Neuronal stem cell (in vitro differentiated cells): ENCODE results near the gene P2RY4.

ENCODE experiments used
- DNase-seq: peaks from one replicate; pipeline ENCODE4 v3.0.0-alpha.2; 2013; ENCODE audit warnings: low spot score
- H2AFZ ChIP-seq: one replicate; pipeline ENCODE4 v1.6.1; 2013; ENCODE audit warnings: mild to moderate bottlenecking, low read length, inconsistent platforms
- H2AK5ac ChIP-seq: 2 replicates; pipeline ENCODE4 v1.6.1; 2013; ENCODE audit warnings: low read depth, mild to moderate bottlenecking, inconsistent platforms, low read length, moderate library complexity, mixed read lengths
- H2BK120ac ChIP-seq: 2 replicates; pipeline ENCODE4 v1.6.1; 2013; ENCODE audit warnings: low read depth, mild to moderate bottlenecking, inconsistent platforms, low read length, moderate library complexity, mixed read lengths
- H2BK12ac ChIP-seq: one replicate; pipeline ENCODE4 v1.6.1; 2013; ENCODE audit warnings: low read length, inconsistent platforms
- H2BK15ac ChIP-seq: 2 replicates; pipeline ENCODE4 v1.6.1; 2013; ENCODE audit warnings: mild to moderate bottlenecking, low read length, inconsistent platforms, mixed read lengths
- H2BK5ac ChIP-seq: one replicate; pipeline ENCODE4 v1.6.1; 2013; ENCODE audit warnings: inconsistent platforms, mild to moderate bottlenecking, low read length, moderate library complexity
- H3K14ac ChIP-seq: one replicate; pipeline ENCODE4 v1.6.1; 2013; ENCODE audit warnings: low read length, inconsistent platforms
- H3K18ac ChIP-seq: 2 replicates; pipeline ENCODE4 v1.6.1; 2013; ENCODE audit warnings: low read length, inconsistent platforms
- H3K23ac ChIP-seq: 2 replicates; pipeline ENCODE4 v1.6.1; 2013; ENCODE audit warnings: low read depth, mild to moderate bottlenecking, mixed read lengths, low read length, inconsistent platforms; ENCODE audit not compliant: poor library complexity
- H3K27ac ChIP-seq: replicated peaks from 3 replicates; pipeline ENCODE4 v1.5.1; 2013; ENCODE audit warnings: low read length, inconsistent platforms
- H3K27me3 ChIP-seq, 3 experiments: 2 replicates each; pipeline ENCODE4 v1.6.1; 2013; ENCODE audit warnings: low read length in 3 of 3, mild to moderate bottlenecking in 2 of 3, inconsistent platforms in 1 of 3, low read depth in 1 of 3, mixed read lengths in 1 of 3, moderate library complexity in 1 of 3; ENCODE audit not compliant: control insufficient read depth in 3 of 3, insufficient read depth in 3 of 3
- H3K36me3 ChIP-seq, 2 donors: replicated peaks in 1 of 2; 2 replicates each; pipeline ENCODE4 v1.6.1; 2013; ENCODE audit warnings: low read length in 2 of 2; ENCODE audit not compliant: control insufficient read depth in 2 of 2, insufficient read depth in 2 of 2
- H3K4ac ChIP-seq: 2 replicates; pipeline ENCODE4 v1.6.1; 2013; ENCODE audit warnings: inconsistent platforms, mild to moderate bottlenecking, low read length, moderate library complexity
- H3K4me1 ChIP-seq, 2 donors: 1 replicate in 1 of 2; 2 replicates in 1 of 2; pipeline ENCODE4 v1.6.1; 2013; ENCODE audit warnings: low read length in 2 of 2, low read depth in 1 of 2; ENCODE audit not compliant: control insufficient read depth in 2 of 2, insufficient read depth in 1 of 2
- H3K4me2 ChIP-seq: one replicate; pipeline ENCODE4 v1.6.1; 2013; ENCODE audit warnings: mild to moderate bottlenecking, low read length, inconsistent platforms; ENCODE audit not compliant: insufficient read depth, poor library complexity, severe bottlenecking
- H3K4me3 ChIP-seq, 2 donors: 2 replicates each; pipeline ENCODE4 v1.5.1; 2013; ENCODE audit warnings: low read length in 2 of 2, mild to moderate bottlenecking in 2 of 2, inconsistent platforms in 1 of 2, moderate library complexity in 1 of 2
- H3K79me1 ChIP-seq: one replicate; pipeline ENCODE4 v1.6.1; 2013; ENCODE audit warnings: low read depth, mild to moderate bottlenecking, inconsistent platforms, low read length, moderate library complexity
- H3K9ac ChIP-seq: one replicate; pipeline ENCODE4 v1.6.1; 2013; ENCODE audit warnings: mild to moderate bottlenecking, low read depth, low read length, inconsistent platforms; ENCODE audit not compliant: poor library complexity
- H3K9me3 ChIP-seq, 2 donors: replicated peaks in 1 of 2; 2 replicates each; pipeline versions ENCODE3 to v1.6.1; 2013; ENCODE audit warnings: low read length in 2 of 2, mild to moderate bottlenecking in 2 of 2, inconsistent platforms in 1 of 2, low read depth in 1 of 2, mixed read lengths in 1 of 2, moderate library complexity in 1 of 2; ENCODE audit not compliant: control insufficient read depth in 2 of 2, insufficient read depth in 1 of 2
- H4K8ac ChIP-seq: one replicate; pipeline ENCODE4 v1.6.1; 2013; ENCODE audit warnings: low read depth, mild to moderate bottlenecking, inconsistent platforms, low read length, moderate library complexity
- H4K91ac ChIP-seq: one replicate; pipeline ENCODE4 v1.6.1; 2013; ENCODE audit warnings: low read length, low read depth, mild to moderate bottlenecking, inconsistent platforms; ENCODE audit not compliant: poor library complexity
- WGBS, 2 donors: extraction: QIAGEN DNeasy Blood & Tissue Kit; methylation state at CpG; one replicate each; pipeline ENCODE4 v1.1.7; 2013; ENCODE audit warnings: missing lambda C conversion rate in 2 of 2, mixed read lengths in 1 of 2; ENCODE audit not compliant: insufficient read length in 2 of 2, insufficient replicate concordance in 1 of 2; ENCODE audit errors: extremely low coverage in 2 of 2; 5-methylcytosine and 5-hydroxymethylcytosine counted together

P2RY4 gene

DNA sequence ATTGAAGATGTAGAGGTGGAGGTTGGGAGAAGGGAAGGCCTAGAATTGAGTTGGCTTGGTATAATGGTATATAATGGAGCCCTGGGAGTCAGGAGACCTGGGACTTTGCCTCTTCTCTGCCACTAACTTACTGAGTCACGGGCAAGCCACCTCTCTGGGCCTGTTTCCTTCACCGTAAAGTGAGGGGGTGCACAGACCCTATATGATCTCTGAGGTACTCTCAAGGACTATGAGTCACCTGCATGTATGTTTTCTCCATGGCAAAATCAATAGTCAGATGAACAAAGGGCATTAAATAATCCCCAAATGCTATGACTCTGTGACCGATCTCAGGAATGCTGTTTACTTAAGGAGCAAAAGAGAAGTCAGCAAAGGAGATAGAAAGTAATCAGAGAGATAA, 5.1 kb downstream of the P2RY4 start:
- no peak overlapping the region for H3K14ac ChIP-seq
- no peak overlapping the region for H3K4me3 ChIP-seq
- no peak overlapping the region for H3K23ac ChIP-seq
- H3K18ac ChIP-seq: no peak overlapping the region
- no peak overlapping the region for H3K4me2 ChIP-seq
- H2AK5ac ChIP-seq: no peak overlapping the region
- no peaks in the 10 kb centered on the region for H3K27me3 ChIP-seq
- WGBS, 2 donors: no CpG with 5 or more reads among the region's 3 CpGs
- H3K4me1 ChIP-seq: no peaks in the 10 kb centered on the region
- H2BK12ac ChIP-seq: no peak overlapping the region
- no peaks in the 10 kb centered on the region for H3K36me3 ChIP-seq
- H2BK15ac ChIP-seq: no peak overlapping the region
- no peak overlapping the region for H3K4ac ChIP-seq
- H3K27ac ChIP-seq: no peak overlapping the region
- no peak overlapping the region for H4K8ac ChIP-seq
- no peaks in the 10 kb centered on the region for H3K79me1 ChIP-seq
- H3K9ac ChIP-seq: no peak overlapping the region
- H3K9me3 ChIP-seq: no peaks in the 10 kb centered on the region
- no peak overlapping the region for H2BK120ac ChIP-seq
- DNase-seq: no peak
- no peak overlapping the region for H2AFZ ChIP-seq
- H2BK5ac ChIP-seq: no peak overlapping the region
- H4K91ac ChIP-seq: no peak overlapping the region

DNA sequence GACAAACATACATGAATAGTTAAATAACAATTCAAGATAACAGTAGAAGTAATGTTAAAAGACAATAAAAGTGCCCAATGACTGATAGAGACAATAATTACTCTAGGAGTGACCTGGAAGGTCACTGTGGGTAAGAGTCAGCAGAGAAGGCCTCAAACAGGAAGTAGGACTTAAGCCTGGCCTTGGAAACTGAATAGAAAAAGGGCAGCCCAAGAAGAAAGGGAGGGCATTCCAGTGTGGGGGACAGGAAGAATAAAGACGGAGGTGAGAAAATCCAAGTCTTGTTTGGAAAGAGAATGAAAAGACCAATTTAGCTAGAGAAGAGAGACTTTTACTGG, 6.0 kb downstream of the P2RY4 start:
- WGBS, 2 donors: no CpG with 5 or more reads among the region's 1 CpG
- no peak overlapping the region for H3K4me3 ChIP-seq

DNA sequence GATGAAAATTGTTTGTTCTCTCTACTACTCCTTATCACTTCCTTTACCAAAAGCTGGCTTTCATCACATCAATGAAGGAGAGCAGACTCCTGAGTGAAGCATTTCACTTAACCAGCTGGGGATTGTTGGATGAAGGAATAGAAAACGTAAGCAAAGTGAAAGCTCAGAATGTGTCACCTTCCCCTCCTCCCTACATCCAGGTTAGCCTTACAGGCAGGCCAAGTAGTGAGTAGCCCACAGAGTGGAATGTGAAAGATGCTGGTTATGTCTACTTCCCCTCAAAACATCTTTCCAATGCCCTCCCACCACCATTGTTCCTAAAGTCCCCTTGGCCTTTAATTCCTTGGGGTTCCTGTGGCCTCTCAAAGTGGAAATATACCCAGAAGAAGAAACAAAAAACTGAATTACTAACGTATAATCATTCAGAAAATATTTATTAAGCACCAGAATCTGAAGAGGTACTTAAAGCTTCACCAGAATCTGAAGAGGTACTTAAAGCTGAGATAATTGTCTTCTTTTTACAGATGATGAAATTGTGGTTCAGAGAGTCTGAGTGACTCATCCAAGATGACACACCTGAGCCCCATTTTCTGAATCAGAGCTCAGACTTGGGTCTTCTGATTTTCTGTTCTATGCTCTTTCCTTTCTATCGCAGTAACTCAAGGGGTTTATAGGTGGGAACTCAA, 6.5 kb downstream of the P2RY4 start:
- H3K36me3 ChIP-seq: no peaks in the 10 kb centered on the region
- no peak overlapping the region for H2BK5ac ChIP-seq
- H3K18ac ChIP-seq: no peak overlapping the region
- DNase-seq: no peak
- H2BK12ac ChIP-seq: no peak overlapping the region
- H2BK120ac ChIP-seq: no peak overlapping the region
- no peak overlapping the region for H2AK5ac ChIP-seq
- H3K4me1 ChIP-seq: no peaks in the 10 kb centered on the region
- no peak overlapping the region for H2BK15ac ChIP-seq
- no peak overlapping the region for H3K23ac ChIP-seq
- H2AFZ ChIP-seq: no peak overlapping the region
- no peak overlapping the region for H4K8ac ChIP-seq
- no peaks in the 10 kb centered on the region for H3K27me3 ChIP-seq
- H3K79me1 ChIP-seq: no peaks in the 10 kb centered on the region
- H3K27ac ChIP-seq: no peak overlapping the region
- no peak overlapping the region for H4K91ac ChIP-seq
- H3K4me2 ChIP-seq: no peak overlapping the region
- no CpG with 5 or more reads among the region's 3 CpGs for WGBS, 2 donors
- no peaks in the 10 kb centered on the region for H3K9me3 ChIP-seq
- H3K4ac ChIP-seq: no peak overlapping the region
- H3K9ac ChIP-seq: no peak overlapping the region
- H3K14ac ChIP-seq: no peak overlapping the region
- no peak overlapping the region for H3K4me3 ChIP-seq

More for the DNA sequence above, 6.0 kb downstream of the P2RY4 start:
- H3K9me3 ChIP-seq: no peaks in the 10 kb centered on the region
- no peak overlapping the region for H3K23ac ChIP-seq
- H2BK120ac ChIP-seq: no peak overlapping the region
- no peaks in the 10 kb centered on the region for H3K36me3 ChIP-seq
- no peaks in the 10 kb centered on the region for H3K27me3 ChIP-seq
- no peaks in the 10 kb centered on the region for H3K4me1 ChIP-seq
- H2BK12ac ChIP-seq: no peak overlapping the region
- H2BK5ac ChIP-seq: no peak overlapping the region
- H2BK15ac ChIP-seq: no peak overlapping the region
- H3K4ac ChIP-seq: no peak overlapping the region
- no peak overlapping the region for H4K8ac ChIP-seq
- H3K9ac ChIP-seq: no peak overlapping the region
- no peak overlapping the region for H3K18ac ChIP-seq
- no peak overlapping the region for H3K4me2 ChIP-seq
- no peak overlapping the region for H3K27ac ChIP-seq
- no peak overlapping the region for H3K14ac ChIP-seq
- no peak for DNase-seq
- H2AK5ac ChIP-seq: no peak overlapping the region
- no peak overlapping the region for H2AFZ ChIP-seq
- H3K79me1 ChIP-seq: no peaks in the 10 kb centered on the region
- no peak overlapping the region for H4K91ac ChIP-seq

DNA sequence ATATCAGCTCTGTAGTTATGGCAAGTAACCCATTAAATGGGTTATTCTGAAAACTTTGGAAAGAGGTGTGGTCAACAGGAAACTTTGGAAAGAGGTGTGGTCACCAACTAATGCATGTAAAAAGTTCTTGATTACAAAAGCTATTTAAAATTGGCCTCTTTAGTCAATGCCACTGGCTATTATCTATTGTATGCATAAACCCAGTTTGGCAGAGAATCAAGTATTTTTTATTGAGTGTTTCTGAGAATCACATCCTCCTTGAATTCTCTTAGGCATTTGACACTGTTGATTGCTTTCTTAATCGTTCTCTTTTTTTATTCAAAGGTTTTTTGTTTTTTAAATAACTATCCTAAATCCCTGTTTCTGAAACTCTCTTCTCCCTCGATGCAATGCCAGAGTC, 7.5 kb downstream of the P2RY4 start:
- no peak overlapping the region for H2BK15ac ChIP-seq
- no peak overlapping the region for H3K27ac ChIP-seq
- no peak overlapping the region for H4K8ac ChIP-seq
- H2BK120ac ChIP-seq: no peak overlapping the region
- no peaks in the 10 kb centered on the region for H3K9me3 ChIP-seq
- no peak for DNase-seq
- no peak overlapping the region for H3K14ac ChIP-seq
- no peak overlapping the region for H2AFZ ChIP-seq
- no peak overlapping the region for H3K9ac ChIP-seq
- H3K27me3 ChIP-seq: no peaks in the 10 kb centered on the region
- H3K4me2 ChIP-seq: no peak overlapping the region
- no peaks in the 10 kb centered on the region for H3K4me1 ChIP-seq
- no peak overlapping the region for H3K23ac ChIP-seq
- no CpG with 5 or more reads among the region's 2 CpGs for WGBS, 2 donors
- no peak overlapping the region for H2AK5ac ChIP-seq
- no peak overlapping the region for H3K4ac ChIP-seq
- H3K36me3 ChIP-seq: no peaks in the 10 kb centered on the region
- H3K18ac ChIP-seq: no peak overlapping the region
- H2BK12ac ChIP-seq: no peak overlapping the region
- H3K79me1 ChIP-seq: no peaks in the 10 kb centered on the region
- H2BK5ac ChIP-seq: no peak overlapping the region
- H4K91ac ChIP-seq: no peak overlapping the region
- H3K4me3 ChIP-seq: no peak overlapping the region
